Calu3 (cell line): ENCODE results near the gene NKX2-8. TPM values are rescaled to one million over a fixed set of nuclear protein-coding genes. Genes with fewer than 3 reads are reported as not detected.
A peak's percentile ranks its signal among the peaks of the same experiment; 100 is the strongest.

ENCODE experiments used
- BruUV-seq: library from RNA; stranded (reverse); fragments of 400-500 nt; replicated peaks from 2 replicates; lab custom pipeline; 2021; lab: Mats Ljungman, UMichigan
- CTCF ChIA-PET: fragments of 300-600 bp; sonication (Branson Sonifier 250); formaldehyde crosslinking; loops from one replicate; lab custom pipeline; 2022; ENCODE audit warnings: antibody characterized with exemption; lab: Charles Lee
- DNase-seq: peaks from one replicate; pipeline ENCODE4 v3.0.0; 2022
- H3K27ac Mint-ChIP-seq: one replicate; pipeline ENCODE4 v1.8.0; 2022; ENCODE audit warnings: mixed read lengths; ENCODE audit not compliant: unreplicated experiment
- H3K27me3 Mint-ChIP-seq: one replicate; pipeline ENCODE4 v1.8.0; 2022; ENCODE audit warnings: mixed read lengths; ENCODE audit not compliant: unreplicated experiment
- H3K36me3 Mint-ChIP-seq: one replicate; pipeline ENCODE4 v1.8.0; 2022; ENCODE audit warnings: mild to moderate bottlenecking, moderate library complexity, mixed read lengths; ENCODE audit not compliant: insufficient read depth, unreplicated experiment
- H3K4me1 Mint-ChIP-seq: one replicate; pipeline ENCODE4 v1.8.0; 2022; ENCODE audit warnings: mild to moderate bottlenecking, low read depth, mixed read lengths; ENCODE audit not compliant: unreplicated experiment
- H3K4me3 Mint-ChIP-seq: one replicate; pipeline ENCODE4 v1.8.0; 2022; ENCODE audit warnings: mild to moderate bottlenecking, low read depth, moderate library complexity, mixed read lengths; ENCODE audit not compliant: unreplicated experiment
- H3K9me3 Mint-ChIP-seq: one replicate; pipeline ENCODE4 v1.8.0; 2022; ENCODE audit warnings: low read depth, mixed read lengths; ENCODE audit not compliant: unreplicated experiment
- CTCF ChIP-seq: fragments of 200-600 bp; IDR thresholded peaks from one replicate; pipeline ENCODE4 v1.8.0; 2022; ENCODE audit warnings: antibody characterized with exemption; ENCODE audit not compliant: unreplicated experiment
- intact Hi-C: fragments of 100-400 bp; cut with micrococcal nuclease; formaldehyde crosslinking; loops from one replicate; pipeline ENCODE4 v1.10.0; 2022; ENCODE audit not compliant: unreplicated experiment
- total RNA-seq: library from RNA; stranded (reverse); gene quantifications from 2 replicates; pipeline ENCODE4 v1.2.3, GENCODE V29; 2022

The NKX2-8 gene
- total RNA-seq, 1 experiment from 2014 or later = 1.5 TPM

GRCh38 chr14:36580856-36581831 is 1.3 kb downstream of the NKX2-8 start:
- BruUV-seq = no TSS peak
- no peak for TF ChIP-seq CTCF
- no peaks in the 10 kb centered on the region for H3K9me3 Mint-ChIP-seq
- CTCF ChIA-PET = no interaction called here
- H3K36me3 Mint-ChIP-seq = peaks cover 16% of the 10 kb centered on the region
- peaks cover 27% of the 10 kb centered on the region for H3K27me3 Mint-ChIP-seq
- no peaks in the 10 kb centered on the region for H3K4me1 Mint-ChIP-seq
- peak overlapping the region; percentile 80 for H3K4me3 Mint-ChIP-seq
- H3K27ac Mint-ChIP-seq = no peak overlapping the region
- peak; percentile 49 for DNase-seq
- intact Hi-C loops = no loop called here

- no peak for DNase-seq
- intact Hi-C loops = no loop called here
- BruUV-seq = no TSS peak
- H3K27me3 Mint-ChIP-seq = peaks cover 27% of the 10 kb centered on the region
- no peaks in the 10 kb centered on the region for H3K9me3 Mint-ChIP-seq
- H3K4me3 Mint-ChIP-seq = peak overlapping the region; percentile 80
- H3K27ac Mint-ChIP-seq = no peak overlapping the region
- H3K4me1 Mint-ChIP-seq = no peaks in the 10 kb centered on the region
- no peak for TF ChIP-seq CTCF
- H3K36me3 Mint-ChIP-seq = peaks cover 16% of the 10 kb centered on the region
- CTCF ChIA-PET = no interaction called here
These were observed 2.1 kb downstream of the NKX2-8 start for GRCh38 chr14:36580141-36580855.

GRCh38 chr14:36579573-36580140 is 2.8 kb downstream of the NKX2-8 start:
- Mint-ChIP-seq H3K9me3 (no peaks in the 10 kb centered on the region), H3K36me3 (peaks cover 16% of the 10 kb centered on the region), H3K4me1 (no peaks in the 10 kb centered on the region), H3K4me3 (no peak overlapping the region), H3K27ac (no peak overlapping the region), H3K27me3 (peaks cover 27% of the 10 kb centered on the region)
- CTCF ChIA-PET = interaction anchor here (0.6 kb wide), 1 partner anchor 295 kb away, joined by 3 read pairs; no protein-coding TSS in a partner anchor
- no peak for TF ChIP-seq CTCF
- intact Hi-C loops = no loop called here
- no TSS peak for BruUV-seq
- DNase-seq = no peak

- Mint-ChIP-seq H3K9me3 (no peaks in the 10 kb centered on the region), H3K27me3 (peaks cover 27% of the 10 kb centered on the region), H3K36me3 (peaks cover 16% of the 10 kb centered on the region), H3K4me3 (no peak overlapping the region), H3K4me1 (no peaks in the 10 kb centered on the region), H3K27ac (no peak overlapping the region)
- no peak for DNase-seq
- CTCF ChIA-PET = interaction anchor here (0.6 kb wide), 1 partner anchor 296 kb away, joined by 3 read pairs; no protein-coding TSS in a partner anchor
- intact Hi-C loops = no loop called here
- no TSS peak for BruUV-seq
- no peak for TF ChIP-seq CTCF
These were observed 3.3 kb downstream of the NKX2-8 start for GRCh38 chr14:36579001-36579555.
